HL-60/S4 treated with phorbol 12-myristate 13-acetate at 8.2 ng/mL for 4 days and 3 days (cell line): ENCODE results near the gene MRPS6.

Experiments used
- in situ Hi-C: fragments of 300-500 bp; cut with MboI; formaldehyde crosslinking; loops from 2 replicates; pipeline ENCODE4 v1.15.0; 2022; ENCODE audit warnings: low sequenced_read_pairs

The MRPS6 gene

GRCh38 chr21:34130716-34130985, 57.3 kb downstream of the MRPS6 start:
- in situ Hi-C loops: no loop called here

- in situ Hi-C loops: no loop called here
These were observed 58.2 kb downstream of the MRPS6 start for GRCh38 chr21:34131586-34131985.

GRCh38 chr21:34132202-34132601, 58.8 kb downstream of the MRPS6 start:
- in situ Hi-C loops: no loop called here

GRCh38 chr21:34132926-34133325, 59.5 kb downstream of the MRPS6 start:
- in situ Hi-C loops: no loop called here

GRCh38 chr21:34133392-34133791, 60.0 kb downstream of the MRPS6 start:
- in situ Hi-C loops: no loop called here

- in situ Hi-C loops: no loop called here
These were observed 60.4 kb downstream of the MRPS6 start for GRCh38 chr21:34133802-34134201.

GRCh38 chr21:34135330-34135729, 62.0 kb downstream of the MRPS6 start:
- in situ Hi-C loops: no loop called here

- in situ Hi-C loops: no loop called here
These were observed 68.0 kb downstream of the MRPS6 start for GRCh38 chr21:34141373-34141772.

- in situ Hi-C loops: no loop called here
These were observed 70.4 kb downstream of the MRPS6 start for GRCh38 chr21:34143685-34144182.

- in situ Hi-C loops: no loop called here
These were observed 70.8 kb downstream of the MRPS6 start for GRCh38 chr21:34144224-34144623.

- in situ Hi-C loops: no loop called here
These were observed 74.5 kb downstream of the MRPS6 start for GRCh38 chr21:34147792-34148418.

- in situ Hi-C loops: no loop called here
These were observed 75.0 kb downstream of the MRPS6 start for GRCh38 chr21:34148419-34148804.

- in situ Hi-C loops: no loop called here
These were observed 75.6 kb downstream of the MRPS6 start for GRCh38 chr21:34148826-34149558.

GRCh38 chr21:34152500-34152899, 79.1 kb downstream of the MRPS6 start:
- in situ Hi-C loops: no loop called here

GRCh38 chr21:34154878-34155277, 81.5 kb downstream of the MRPS6 start:
- in situ Hi-C loops: no loop called here

GRCh38 chr21:34156957-34157356, 83.6 kb downstream of the MRPS6 start:
- in situ Hi-C loops: no loop called here

GRCh38 chr21:34157521-34157920, 84.1 kb downstream of the MRPS6 start:
- in situ Hi-C loops: no loop called here

GRCh38 chr21:34158866-34159835, 85.8 kb downstream of the MRPS6 start:
- in situ Hi-C loops: no loop called here

- in situ Hi-C loops: no loop called here
These were observed 93.1 kb downstream of the MRPS6 start for GRCh38 chr21:34166468-34166867.

GRCh38 chr21:34170886-34171285, 97.5 kb downstream of the MRPS6 start:
- in situ Hi-C loops: no loop called here

- in situ Hi-C loops: no loop called here
These were observed 101.1 kb downstream of the MRPS6 start for GRCh38 chr21:34174470-34174869.

GRCh38 chr21:34176448-34176847, 103.1 kb downstream of the MRPS6 start:
- in situ Hi-C loops: no loop called here
